Measurements from ENCODE around the gene CADPS.

The CADPS gene

GRCh38 chr3:62531981-62532380 lies 343.2 kb downstream of the CADPS start:
- no peak for TF ChIP-seq TAF1 (IDR thresholded peaks at IDR 0.05; ENCODE audit: borderline replicate concordance, insufficient read depth, low read length)
- no peak for TF ChIP-seq REST (IDR thresholded peaks at IDR 0.05; ENCODE audit: insufficient read depth in 1 of 2, low read depth in 2 of 2, low read length in 2 of 2)
- TF ChIP-seq POLR2AphosphoS5 (IDR thresholded peaks at IDR 0.05; ENCODE audit: low read depth, low read length) = no peak
- TF ChIP-seq FOXP2 (optimal IDR thresholded peaks at IDR 0.05; ENCODE audit: borderline replicate concordance, extremely low read depth, extremely low read length, insufficient read depth) = no peak
- TF ChIP-seq SIN3A (IDR thresholded peaks at IDR 0.05; ENCODE audit: borderline replicate concordance, insufficient read depth, low read length) = no peak

DNA sequence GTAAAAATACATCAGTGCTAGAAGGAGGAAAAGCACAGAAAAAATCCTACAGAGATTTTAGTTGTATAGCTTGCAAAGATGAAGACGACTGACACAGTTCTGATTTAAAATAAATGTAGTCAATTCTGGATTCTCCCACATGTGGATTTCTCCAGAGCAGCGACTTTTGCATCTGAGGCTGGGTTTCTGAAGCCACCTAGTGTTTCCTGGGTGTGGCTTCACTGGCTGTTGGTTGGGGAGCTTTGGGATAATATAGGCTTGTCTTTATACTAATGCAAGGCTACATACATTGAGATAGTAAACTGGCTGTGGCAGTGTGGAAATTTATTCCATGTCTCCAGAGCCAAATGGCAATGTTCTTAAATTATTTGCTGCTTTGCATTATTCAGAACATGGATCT lies 343.7 kb downstream of the CADPS start:
- TF ChIP-seq FOXP2 (optimal IDR thresholded peaks at IDR 0.05; ENCODE audit: borderline replicate concordance, extremely low read depth, extremely low read length, insufficient read depth) (no peak), SIN3A (IDR thresholded peaks at IDR 0.05; ENCODE audit: borderline replicate concordance, insufficient read depth, low read length) (no peak), POLR2AphosphoS5 (IDR thresholded peaks at IDR 0.05; ENCODE audit: low read depth, low read length) (no peak), REST (IDR thresholded peaks at IDR 0.05; ENCODE audit: insufficient read depth in 1 of 2, low read depth in 2 of 2, low read length in 2 of 2) (no peak), TAF1 (IDR thresholded peaks at IDR 0.05; ENCODE audit: borderline replicate concordance, insufficient read depth, low read length) (no peak)

DNA sequence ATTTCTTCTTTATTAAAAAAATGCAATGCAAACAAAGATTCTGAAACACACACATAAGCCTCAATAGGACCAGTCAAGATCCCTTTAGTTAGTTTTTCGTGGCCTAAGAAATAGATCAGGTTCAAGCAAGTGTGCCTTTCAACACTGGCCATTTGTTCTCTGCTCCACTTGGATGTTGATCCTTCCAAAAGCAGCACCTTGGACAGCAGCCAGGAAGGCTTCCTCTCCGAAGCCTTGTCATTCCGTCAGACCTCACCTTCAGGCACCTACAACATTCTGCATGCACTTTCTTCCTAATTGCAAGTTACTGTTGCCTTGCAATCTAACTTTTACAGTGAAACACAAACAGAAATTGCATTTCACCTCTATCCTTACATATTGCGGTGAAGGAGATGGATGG lies 346.0 kb downstream of the CADPS start:
- peak; percentile 89 to 98 for TF ChIP-seq REST (IDR thresholded peaks at IDR 0.05; ENCODE audit: insufficient read depth in 1 of 2, low read depth in 2 of 2, low read length in 2 of 2)
- no peak for TF ChIP-seq POLR2AphosphoS5 (IDR thresholded peaks at IDR 0.05; ENCODE audit: low read depth, low read length)

DNA sequence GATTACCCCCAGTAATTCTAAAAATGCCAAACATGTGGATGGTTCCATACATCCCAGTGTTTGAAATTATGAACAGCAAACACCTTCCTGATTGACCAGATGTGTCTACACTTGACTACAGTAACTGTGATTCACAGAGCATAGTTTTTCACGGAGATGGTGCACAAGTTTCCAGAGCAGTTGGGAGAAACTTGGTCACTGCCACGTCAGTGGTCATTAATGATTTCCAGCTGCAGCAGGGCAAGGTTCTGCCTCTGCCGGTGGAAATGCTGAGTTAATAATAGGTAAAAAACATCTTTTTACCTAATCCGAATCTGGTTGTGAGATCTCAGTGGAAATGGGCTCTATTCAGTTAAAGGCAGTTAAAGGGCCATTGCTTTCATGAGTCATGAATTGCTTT lies 347.7 kb downstream of the CADPS start:
- TF ChIP-seq TAF1 (IDR thresholded peaks at IDR 0.05; ENCODE audit: borderline replicate concordance, insufficient read depth, low read length) (no peak), REST (IDR thresholded peaks at IDR 0.05; ENCODE audit: insufficient read depth in 1 of 2, low read depth in 2 of 2, low read length in 2 of 2) (no peak), FOXP2 (optimal IDR thresholded peaks at IDR 0.05; ENCODE audit: borderline replicate concordance, extremely low read depth, extremely low read length, insufficient read depth) (no peak), POLR2AphosphoS5 (IDR thresholded peaks at IDR 0.05; ENCODE audit: low read depth, low read length) (no peak), SIN3A (IDR thresholded peaks at IDR 0.05; ENCODE audit: borderline replicate concordance, insufficient read depth, low read length) (no peak)

DNA sequence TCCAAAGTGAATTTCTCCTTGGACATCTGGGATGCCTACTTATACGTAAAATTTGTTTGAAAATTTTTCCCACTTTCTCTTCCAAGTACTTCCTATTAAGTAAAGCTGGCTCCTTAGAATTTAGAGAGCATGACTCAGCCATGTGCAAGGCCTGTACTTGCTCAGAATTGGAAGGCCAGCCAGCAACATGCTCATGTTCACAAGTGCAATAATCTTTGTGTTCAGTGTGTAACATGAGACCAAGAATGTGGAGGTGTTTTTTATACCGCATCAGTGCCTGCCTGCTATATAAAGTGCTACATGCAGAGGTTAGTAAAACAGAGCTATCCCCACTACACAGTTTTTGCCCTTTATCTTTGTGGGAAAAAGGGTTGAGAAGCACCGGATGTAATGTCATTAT lies 349.9 kb downstream of the CADPS start:
- TF ChIP-seq REST (IDR thresholded peaks at IDR 0.05; ENCODE audit: insufficient read depth in 1 of 2, low read depth in 2 of 2, low read length in 2 of 2) (no peak), FOXP2 (optimal IDR thresholded peaks at IDR 0.05; ENCODE audit: borderline replicate concordance, extremely low read depth, extremely low read length, insufficient read depth) (no peak)

Data from PFSK-1 (cell line).